H7 (cell line): ENCODE data around the gene WNT10A. TPM values are rescaled to one million over a fixed set of nuclear protein-coding genes. Genes with fewer than 3 reads are reported as not detected.
A peak's percentile ranks its signal among the peaks of the same experiment; 100 is the strongest.

Source experiments
- DNase-seq: peaks from one replicate; pipeline ENCODE4 v3.0.0; 2012
- H3K27me3 ChIP-seq: 2 replicates; pipeline ENCODE4 v1.6.0; 2011; ENCODE audit warnings: mild to moderate bottlenecking, low read length; ENCODE audit not compliant: control insufficient read depth, insufficient read depth
- H3K36me3 ChIP-seq: replicated peaks from 2 replicates; pipeline ENCODE4 v1.5.1; 2011; ENCODE audit warnings: low read length; ENCODE audit not compliant: control insufficient read depth, insufficient read depth
- H3K4me3 ChIP-seq: 2 replicates; pipeline ENCODE4 v1.5.1; 2011; ENCODE audit warnings: low read depth, mild to moderate bottlenecking, control low read depth, low read length, moderate library complexity; ENCODE audit not compliant: insufficient read depth
- total RNA-seq: library from RNA; depleted of rRNA; stranded (reverse); fragments of >200 nt; shearing (Covaris generic); gene quantifications from 2 replicates; pipeline ENCODE4 v1.2.3, GENCODE V29; 2014

The WNT10A gene
- total RNA-seq, 1 experiment from 2014 or later = not detected

DNA sequence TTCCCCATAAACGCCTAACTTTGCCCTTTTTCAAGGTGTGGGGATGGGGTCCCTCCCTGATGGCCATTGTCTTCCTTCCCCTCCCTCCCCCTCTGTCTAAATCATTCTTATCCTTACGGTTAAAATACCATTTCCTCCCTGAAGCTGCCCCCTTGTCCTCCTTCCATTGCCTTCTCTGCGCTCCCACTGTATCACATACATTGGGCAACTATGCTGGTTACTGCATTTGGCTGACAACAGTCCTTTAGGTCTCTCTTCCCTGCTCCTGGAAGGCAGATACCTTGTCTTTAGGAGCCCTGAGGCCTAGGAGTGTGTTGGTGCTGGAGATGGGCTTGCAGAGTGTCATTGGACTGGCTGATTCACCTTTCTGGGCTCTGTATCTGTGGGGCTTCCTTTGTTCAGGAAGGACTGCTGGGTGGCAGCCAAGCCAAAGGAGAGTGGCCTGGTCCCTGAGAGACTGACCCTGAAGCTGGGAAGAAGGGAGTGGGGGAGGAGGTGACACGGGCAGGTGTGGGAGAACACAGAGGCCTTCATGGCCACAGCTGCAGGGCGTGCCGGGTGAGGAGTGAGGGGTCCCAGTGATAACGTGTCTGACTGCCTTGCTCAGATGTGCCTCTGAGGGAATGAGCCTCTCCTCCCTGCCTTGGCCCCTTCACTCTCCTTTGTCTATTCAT lies 18.9 kb upstream of the WNT10A start:
- Histone ChIP-seq H3K36me3 (no peaks in the 10 kb centered on the region), H3K4me3 (no peak overlapping the region), H3K27me3 (peaks cover 83% of the 10 kb centered on the region)
- peak; percentile 27 for DNase-seq

DNA sequence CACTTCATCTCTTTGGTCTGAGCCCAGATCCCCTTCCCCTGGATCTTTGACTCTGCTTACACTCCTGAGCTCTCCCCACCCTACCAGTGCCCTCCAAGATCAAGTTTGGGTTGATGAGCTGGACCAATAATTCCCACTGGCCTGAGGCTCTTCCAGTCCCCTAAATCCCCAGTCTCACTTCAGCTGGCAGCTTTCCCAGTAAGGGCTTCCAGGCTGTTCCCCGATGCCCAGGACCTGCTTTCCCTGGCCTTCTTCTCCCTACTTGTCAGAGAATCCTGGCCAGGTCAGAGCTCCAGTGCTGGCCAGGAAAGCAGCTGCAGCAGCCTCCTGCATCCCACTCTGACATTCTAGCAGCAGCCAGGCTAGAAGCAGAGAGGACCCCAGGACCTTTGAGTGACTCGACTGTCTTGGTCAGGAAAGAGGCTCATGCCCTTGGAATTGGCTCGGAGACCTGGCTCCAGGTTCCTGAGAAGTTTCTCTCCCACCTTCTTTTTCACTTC lies 17.6 kb upstream of the WNT10A start:
- H3K27me3 ChIP-seq = peaks cover 82% of the 10 kb centered on the region
- no peak overlapping the region for H3K4me3 ChIP-seq
- no peaks in the 10 kb centered on the region for H3K36me3 ChIP-seq
- peak; percentile 6 for DNase-seq

DNA sequence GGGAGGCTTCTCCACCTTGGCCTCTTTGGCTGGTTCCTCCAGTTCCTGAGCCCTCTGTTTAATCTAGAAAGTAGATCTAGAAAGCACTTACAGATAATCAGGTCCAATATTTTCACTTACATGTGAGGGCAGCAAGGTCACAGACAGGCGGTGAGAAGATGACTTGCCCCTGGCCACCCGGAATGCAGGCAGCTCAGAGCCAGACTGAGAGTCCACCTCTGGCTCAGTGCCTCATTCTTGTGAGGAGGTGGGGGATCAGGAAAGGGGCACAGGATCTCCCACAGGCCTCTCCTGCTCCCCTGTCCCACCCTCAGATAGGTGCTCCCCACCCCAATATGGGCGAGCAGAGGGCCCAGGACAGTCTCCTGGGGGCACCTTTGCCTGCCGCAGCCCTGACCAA lies 15.3 kb upstream of the WNT10A start:
- Histone ChIP-seq H3K27me3 (peaks cover 84% of the 10 kb centered on the region), H3K4me3 (no peak overlapping the region), H3K36me3 (no peaks in the 10 kb centered on the region)
- DNase-seq = no peak

DNA sequence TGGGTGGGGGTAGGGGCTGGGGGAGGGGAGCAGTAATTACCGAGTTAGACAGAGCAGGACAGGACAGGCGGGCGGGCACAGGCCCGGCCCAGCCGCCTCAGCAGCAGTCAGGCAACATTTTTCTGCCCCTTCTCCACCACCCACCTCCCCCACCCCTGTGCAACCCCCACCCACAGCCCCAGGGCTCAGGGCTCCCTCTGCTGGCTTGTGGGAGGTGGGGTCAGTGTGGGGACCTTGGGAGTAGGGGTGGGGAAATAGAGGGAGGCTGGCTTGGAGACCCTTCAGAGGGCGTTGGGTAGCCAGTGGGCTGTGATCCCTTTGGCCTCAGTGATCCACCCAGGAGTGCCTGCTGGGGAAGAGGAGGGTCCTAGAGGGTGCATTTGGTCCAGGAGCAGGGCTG lies 14.7 kb upstream of the WNT10A start:
- Histone ChIP-seq H3K4me3 (no peak overlapping the region), H3K27me3 (peaks cover 86% of the 10 kb centered on the region), H3K36me3 (no peaks in the 10 kb centered on the region)
- no peak for DNase-seq

DNA sequence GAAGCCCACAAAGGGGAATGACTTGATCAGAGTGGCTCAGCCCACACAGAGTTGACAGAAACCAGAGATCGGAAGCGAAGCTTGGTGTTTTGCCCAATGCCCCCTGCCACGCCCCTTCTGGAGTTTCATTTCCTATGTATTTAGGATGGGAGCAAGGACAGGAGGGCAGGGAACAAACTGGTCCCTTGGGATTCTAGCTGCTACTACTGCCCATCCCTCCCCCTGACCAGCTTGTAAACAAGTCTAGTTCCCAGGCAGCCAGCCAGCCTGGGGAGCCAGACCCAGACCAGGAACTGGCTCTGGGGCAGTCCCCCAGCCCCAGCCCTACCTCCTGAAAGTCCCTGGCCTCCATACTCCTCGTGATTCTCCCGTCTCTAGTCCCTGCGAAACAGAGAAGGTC lies 12.8 kb upstream of the WNT10A start:
- no peak for DNase-seq
- H3K4me3 ChIP-seq = no peak overlapping the region
- H3K36me3 ChIP-seq = no peaks in the 10 kb centered on the region
- H3K27me3 ChIP-seq = peaks cover 86% of the 10 kb centered on the region

DNA sequence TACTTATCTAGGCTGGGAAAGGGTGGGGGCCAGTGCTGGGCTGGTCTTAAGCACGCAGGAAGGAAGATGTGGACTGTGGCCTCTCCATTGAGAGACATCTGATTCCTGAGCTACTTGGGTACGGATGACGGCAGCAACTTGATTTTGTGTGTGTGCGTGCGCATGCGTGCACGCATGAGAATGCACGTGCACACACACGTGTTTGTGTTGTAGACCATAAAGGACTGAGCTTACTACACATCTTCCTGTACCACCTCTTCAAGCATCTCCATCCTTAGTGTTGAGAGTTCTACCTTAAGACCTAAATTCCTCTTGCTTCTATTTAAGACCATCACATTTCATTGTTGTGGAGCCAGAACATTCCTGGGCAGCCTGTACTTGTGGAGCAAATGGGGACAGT lies 11.6 kb upstream of the WNT10A start:
- DNase-seq = no peak
- H3K27me3 ChIP-seq = peaks cover 87% of the 10 kb centered on the region
- H3K4me3 ChIP-seq = no peak overlapping the region
- no peaks in the 10 kb centered on the region for H3K36me3 ChIP-seq

DNA sequence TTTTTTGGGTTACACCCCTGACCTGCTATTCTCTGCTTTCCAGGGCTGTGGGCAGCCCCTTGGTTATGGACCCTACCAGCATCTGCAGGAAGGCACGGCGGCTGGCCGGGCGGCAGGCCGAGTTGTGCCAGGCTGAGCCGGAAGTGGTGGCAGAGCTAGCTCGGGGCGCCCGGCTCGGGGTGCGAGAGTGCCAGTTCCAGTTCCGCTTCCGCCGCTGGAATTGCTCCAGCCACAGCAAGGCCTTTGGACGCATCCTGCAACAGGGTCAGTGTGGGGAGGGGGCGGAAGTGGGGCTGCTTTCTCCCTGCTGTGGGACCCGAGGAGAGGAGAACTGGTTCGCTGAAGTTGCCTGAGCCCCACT lies 9.7 kb upstream of the WNT10A start:
- no peaks in the 10 kb centered on the region for H3K36me3 ChIP-seq
- peaks cover 98% of the 10 kb centered on the region for H3K27me3 ChIP-seq
- no peak overlapping the region for H3K4me3 ChIP-seq
- DNase-seq = peak; percentile 71

DNA sequence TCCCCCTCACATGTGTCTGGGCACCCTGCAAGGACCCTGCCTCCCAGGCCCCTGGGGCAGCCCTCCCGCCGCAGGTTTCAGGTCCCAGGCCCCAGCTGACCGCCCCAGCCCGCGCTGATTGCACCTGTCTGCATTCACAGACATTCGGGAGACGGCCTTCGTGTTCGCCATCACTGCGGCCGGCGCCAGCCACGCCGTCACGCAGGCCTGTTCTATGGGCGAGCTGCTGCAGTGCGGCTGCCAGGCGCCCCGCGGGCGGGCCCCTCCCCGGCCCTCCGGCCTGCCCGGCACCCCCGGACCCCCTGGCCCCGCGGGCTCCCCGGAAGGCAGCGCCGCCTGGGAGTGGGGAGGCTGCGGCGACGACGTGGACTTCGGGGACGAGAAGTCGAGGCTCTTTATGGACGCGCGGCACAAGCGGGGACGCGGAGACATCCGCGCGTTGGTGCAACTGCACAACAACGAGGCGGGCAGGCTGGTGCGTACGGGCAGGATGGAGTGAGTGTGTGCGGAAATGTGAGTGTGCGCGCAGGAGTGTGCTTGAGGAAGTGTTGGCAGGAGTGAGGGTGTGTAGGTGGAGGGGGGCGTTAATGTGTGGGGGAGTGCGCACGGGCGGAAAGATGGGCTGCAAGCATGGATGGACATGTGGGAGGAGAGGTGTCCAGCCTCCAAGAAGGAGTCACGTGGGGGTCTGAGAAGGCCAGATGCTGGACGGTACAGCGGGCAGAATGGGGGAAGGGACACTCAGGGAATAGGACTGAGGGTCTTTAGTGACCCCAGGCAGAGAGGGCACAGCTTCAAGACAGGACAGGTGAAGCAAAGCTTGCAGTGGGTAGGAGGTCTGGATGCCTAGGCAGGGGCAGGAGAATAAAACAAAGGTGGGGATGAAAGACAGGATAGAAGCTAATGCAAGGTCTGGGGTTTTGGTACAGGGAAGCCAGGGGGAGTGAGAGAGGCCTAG lies 9.0 kb upstream of the WNT10A start:
- DNase-seq = peak; percentile 71
- H3K36me3 ChIP-seq = no peaks in the 10 kb centered on the region
- peaks cover 99% of the 10 kb centered on the region for H3K27me3 ChIP-seq
- H3K4me3 ChIP-seq = no peak overlapping the region

DNA sequence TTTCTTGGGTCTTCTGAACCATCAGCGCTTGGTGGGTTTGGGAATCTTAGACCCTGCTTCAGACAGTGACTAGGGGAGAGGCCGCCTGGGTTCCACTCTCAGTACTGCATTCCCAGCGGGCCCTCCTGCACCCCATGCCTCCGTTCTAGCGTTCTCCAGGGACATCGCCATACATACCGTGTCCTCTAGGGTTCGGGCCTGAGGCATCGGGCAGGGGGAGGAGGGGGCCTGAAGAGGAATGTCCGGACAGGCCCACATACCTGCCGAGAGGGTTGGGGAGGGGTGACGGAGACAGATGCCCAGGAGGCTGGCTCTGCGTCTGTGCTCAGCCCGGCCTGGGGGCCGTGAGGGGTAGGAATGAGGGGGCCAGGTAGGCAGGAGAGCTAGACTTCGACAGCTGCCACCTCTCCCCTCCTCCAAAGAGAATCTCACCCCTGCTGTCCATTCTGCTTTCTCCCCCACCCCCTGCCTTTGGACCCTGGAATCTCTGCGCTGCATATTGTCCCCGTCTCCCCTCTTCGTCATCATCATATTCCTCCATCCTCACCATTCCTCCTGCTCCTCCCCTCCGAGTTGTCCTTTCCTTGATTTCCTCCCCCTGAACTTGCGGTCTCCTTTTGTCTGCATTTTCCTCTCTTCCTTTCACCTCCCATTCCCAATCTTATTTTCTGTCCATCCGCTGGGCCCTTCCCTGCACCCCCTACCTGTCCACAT lies 7.8 kb upstream of the WNT10A start:
- Histone ChIP-seq H3K27me3 (peaks cover 100% of the 10 kb centered on the region), H3K36me3 (no peaks in the 10 kb centered on the region), H3K4me3 (no peak overlapping the region)
- DNase-seq = peak; percentile 91

DNA sequence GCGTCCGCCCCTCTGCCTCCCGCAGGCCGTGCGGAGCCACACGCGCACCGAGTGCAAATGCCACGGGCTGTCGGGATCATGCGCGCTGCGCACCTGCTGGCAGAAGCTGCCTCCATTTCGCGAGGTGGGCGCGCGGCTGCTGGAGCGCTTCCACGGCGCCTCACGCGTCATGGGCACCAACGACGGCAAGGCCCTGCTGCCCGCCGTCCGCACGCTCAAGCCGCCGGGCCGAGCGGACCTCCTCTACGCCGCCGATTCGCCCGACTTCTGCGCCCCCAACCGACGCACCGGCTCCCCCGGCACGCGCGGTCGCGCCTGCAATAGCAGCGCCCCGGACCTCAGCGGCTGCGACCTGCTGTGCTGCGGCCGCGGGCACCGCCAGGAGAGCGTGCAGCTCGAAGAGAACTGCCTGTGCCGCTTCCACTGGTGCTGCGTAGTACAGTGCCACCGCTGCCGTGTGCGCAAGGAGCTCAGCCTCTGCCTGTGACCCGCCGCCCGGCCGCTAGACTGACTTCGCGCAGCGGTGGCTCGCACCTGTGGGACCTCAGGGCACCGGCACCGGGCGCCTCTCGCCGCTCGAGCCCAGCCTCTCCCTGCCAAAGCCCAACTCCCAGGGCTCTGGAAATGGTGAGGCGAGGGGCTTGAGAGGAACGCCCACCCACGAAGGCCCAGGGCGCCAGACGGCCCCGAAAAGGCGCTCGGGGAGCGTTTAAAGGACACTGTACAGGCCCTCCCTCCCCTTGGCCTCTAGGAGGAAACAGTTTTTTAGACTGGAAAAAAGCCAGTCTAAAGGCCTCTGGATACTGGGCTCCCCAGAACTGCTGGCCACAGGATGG lies 7.1 kb upstream of the WNT10A start:
- Histone ChIP-seq H3K27me3 (peaks cover 99% of the 10 kb centered on the region), H3K36me3 (no peaks in the 10 kb centered on the region), H3K4me3 (no peak overlapping the region)
- peak; percentile 83 for DNase-seq

DNA sequence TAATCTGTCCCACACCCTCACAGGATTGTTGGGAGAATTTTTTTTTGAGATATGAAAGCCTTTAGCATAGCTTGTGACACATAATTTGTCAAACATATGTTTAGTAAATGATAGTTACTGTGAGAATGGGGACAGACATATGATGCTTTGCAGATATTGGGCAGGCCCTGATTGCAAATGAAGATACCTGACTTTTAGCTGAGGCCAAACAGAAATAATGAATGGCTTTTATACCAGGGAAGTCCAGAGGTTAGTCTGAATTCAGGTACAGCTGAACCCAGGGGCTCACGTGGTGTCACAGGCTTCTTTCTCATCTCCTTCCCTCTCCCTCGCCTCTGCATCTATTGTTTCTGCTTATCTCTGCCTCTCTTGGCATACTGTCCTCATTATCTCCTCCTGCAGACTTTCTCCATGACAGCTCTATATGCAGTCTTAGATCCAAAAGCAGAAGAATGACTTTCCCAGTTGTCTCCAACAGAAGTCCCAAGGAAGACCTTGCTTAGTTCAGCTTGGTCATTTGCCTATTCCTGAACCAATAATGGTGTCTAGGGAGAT lies 4.9 kb upstream of the WNT10A start:
- Histone ChIP-seq H3K36me3 (no peaks in the 10 kb centered on the region), H3K27me3 (peaks cover 99% of the 10 kb centered on the region), H3K4me3 (no peak overlapping the region)
- DNase-seq = no peak

DNA sequence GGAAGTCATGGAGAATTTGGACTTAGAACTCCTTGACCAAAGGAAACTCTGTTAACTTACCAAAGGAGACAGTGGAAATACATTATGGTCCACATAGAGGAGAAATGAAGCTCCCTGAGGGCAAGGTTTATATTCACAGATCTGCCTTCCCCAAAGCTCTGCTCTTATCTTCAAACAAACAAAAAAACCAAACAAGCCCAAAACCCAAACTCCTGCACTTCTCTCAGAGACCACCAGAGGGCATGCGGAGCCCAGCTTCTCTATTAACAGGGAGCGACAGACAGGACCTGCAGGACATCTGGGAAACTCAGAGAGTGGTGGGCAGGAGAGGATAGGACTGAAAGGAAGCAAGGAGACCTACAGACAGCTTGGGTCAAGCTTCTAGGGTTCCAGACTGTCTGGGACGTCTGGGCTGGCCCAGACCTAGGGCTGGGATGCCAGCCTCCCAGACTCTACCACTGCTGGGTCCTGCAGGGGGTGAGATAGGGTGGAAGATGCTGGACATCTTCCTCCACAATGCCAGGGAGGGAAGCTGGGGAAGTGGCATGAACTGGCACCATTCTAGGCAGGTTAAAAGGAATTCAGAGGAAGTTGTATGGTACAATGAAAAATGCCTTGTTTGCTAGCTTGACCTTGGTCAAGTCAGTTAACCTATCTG lies 4.0 kb upstream of the WNT10A start:
- peak; percentile 91 for DNase-seq
- no peaks in the 10 kb centered on the region for H3K36me3 ChIP-seq
- H3K27me3 ChIP-seq = peaks cover 99% of the 10 kb centered on the region
- no peak overlapping the region for H3K4me3 ChIP-seq

DNA sequence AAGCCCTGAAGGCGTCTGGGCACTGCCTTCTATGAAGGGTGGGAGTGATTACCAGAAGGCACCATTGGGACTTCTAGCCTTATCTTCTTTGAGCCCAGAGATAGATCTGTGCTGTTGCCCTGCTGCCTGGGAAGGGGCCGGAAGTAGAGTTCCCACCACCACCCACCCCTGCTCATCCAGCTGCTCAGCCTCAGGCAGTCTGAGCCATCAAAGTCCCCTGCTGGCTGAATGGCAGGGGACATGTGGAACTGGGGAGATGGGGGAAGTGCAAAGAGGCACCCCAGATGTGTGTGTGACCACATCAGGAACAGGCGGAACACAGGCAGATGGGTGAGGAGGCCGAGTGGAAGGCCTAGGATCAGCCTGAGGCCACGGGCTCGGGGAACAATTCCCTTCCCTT lies 3.3 kb upstream of the WNT10A start:
- DNase-seq = no peak
- Histone ChIP-seq H3K27me3 (peaks cover 99% of the 10 kb centered on the region), H3K4me3 (no peak overlapping the region), H3K36me3 (no peaks in the 10 kb centered on the region)
